Measurements from ENCODE around the gene NAE1. TPM values are rescaled to one million over a fixed set of nuclear protein-coding genes. Genes with fewer than 3 reads are reported as not detected.
"Not testable (repeated sequence)": the region's sequence is repeated elsewhere in the genome, so short reads cannot be mapped to it uniquely, and the experiment has no call there.

Gene NAE1
- polyA plus RNA-seq (ENCODE audit: insufficient read length in 4 of 4): 10 to 100 TPM; 70.7 to 88.8 (median 82.8) TPM

GRCh38 chr16:66830422-66831404 lies at the start of gene NAE1:
NAE1 (minus strand) TSS chr16:66830976; CDS start chr16:66830899, 77 bp downstream.
- peak; percentile 79 to 95 (median 83) for DNase-seq (ENCODE audit: low read depth in 4 of 4, low spot score in 3 of 4)

- no peak for DNase-seq (ENCODE audit: low read depth in 4 of 4, low spot score in 3 of 4)
Observed at GRCh38 chr16:66878067-66878466, 47.3 kb upstream of the NAE1 start.

GRCh38 chr16:66874079-66874775 lies 43.5 kb upstream of the NAE1 start:
- no peak for DNase-seq (ENCODE audit: low read depth in 4 of 4, low spot score in 3 of 4)

- no peak for DNase-seq (ENCODE audit: low read depth in 4 of 4, low spot score in 3 of 4)
Observed at GRCh38 chr16:66873685-66874055, 42.9 kb upstream of the NAE1 start.

GRCh38 chr16:66872943-66873684 lies 42.3 kb upstream of the NAE1 start:
- DNase-seq (ENCODE audit: low read depth in 4 of 4, low spot score in 3 of 4): peak; percentile 62 to 68 (median 66)

GRCh38 chr16:66872559-66872942 lies 41.8 kb upstream of the NAE1 start:
- no peak for DNase-seq (ENCODE audit: low read depth in 4 of 4, low spot score in 3 of 4)

- no peak for DNase-seq (ENCODE audit: low read depth in 4 of 4, low spot score in 3 of 4)
Observed at GRCh38 chr16:66871840-66872239, 41.1 kb upstream of the NAE1 start.

- DNase-seq (ENCODE audit: low read depth in 4 of 4, low spot score in 3 of 4): not testable (repeated sequence)
Observed at GRCh38 chr16:66871363-66871762, 40.6 kb upstream of the NAE1 start.

GRCh38 chr16:66869424-66869823 lies 38.6 kb upstream of the NAE1 start:
- DNase-seq (ENCODE audit: low read depth in 4 of 4, low spot score in 3 of 4): no peak

- DNase-seq (ENCODE audit: low read depth in 4 of 4, low spot score in 3 of 4): no peak
Observed at GRCh38 chr16:66863707-66864106, 32.9 kb upstream of the NAE1 start.

- DNase-seq (ENCODE audit: low read depth in 4 of 4, low spot score in 3 of 4): no peak
Observed at GRCh38 chr16:66862023-66862520, 31.3 kb upstream of the NAE1 start.

GRCh38 chr16:66859397-66860068 lies 28.8 kb upstream of the NAE1 start:
- no peak for DNase-seq (ENCODE audit: low read depth in 4 of 4, low spot score in 3 of 4)

- DNase-seq (ENCODE audit: low read depth in 4 of 4, low spot score in 3 of 4): no peak
Observed at GRCh38 chr16:66858740-66859396, 28.1 kb upstream of the NAE1 start.

- DNase-seq (ENCODE audit: low read depth in 4 of 4, low spot score in 3 of 4): no peak
Observed at GRCh38 chr16:66857437-66857836, 26.7 kb upstream of the NAE1 start.

GRCh38 chr16:66856801-66857200 lies 26.0 kb upstream of the NAE1 start:
- no peak for DNase-seq (ENCODE audit: low read depth in 4 of 4, low spot score in 3 of 4)

GRCh38 chr16:66856184-66856730 lies 25.5 kb upstream of the NAE1 start:
- DNase-seq (ENCODE audit: low read depth in 4 of 4, low spot score in 3 of 4): no peak

- no peak for DNase-seq (ENCODE audit: low read depth in 4 of 4, low spot score in 3 of 4)
Observed at GRCh38 chr16:66853261-66854139, 22.7 kb upstream of the NAE1 start.
